Smooth muscle cell of bladder (primary cell): ENCODE data around the gene TRMT10B. TPM values are rescaled to one million over a fixed set of nuclear protein-coding genes. Genes with fewer than 3 reads are reported as not detected.

ENCODE experiments used
- total RNA-seq: library from RNA; depleted of rRNA; stranded (reverse); fragments of >200 nt; gene quantifications from 2 replicates; pipeline ENCODE4 v1.2.3, GENCODE V29; 2014

Gene TRMT10B, protein sequence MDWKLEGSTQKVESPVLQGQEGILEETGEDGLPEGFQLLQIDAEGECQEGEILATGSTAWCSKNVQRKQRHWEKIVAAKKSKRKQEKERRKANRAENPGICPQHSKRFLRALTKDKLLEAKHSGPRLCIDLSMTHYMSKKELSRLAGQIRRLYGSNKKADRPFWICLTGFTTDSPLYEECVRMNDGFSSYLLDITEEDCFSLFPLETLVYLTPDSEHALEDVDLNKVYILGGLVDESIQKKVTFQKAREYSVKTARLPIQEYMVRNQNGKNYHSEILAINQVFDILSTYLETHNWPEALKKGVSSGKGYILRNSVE
- total RNA-seq = 2.9 and 3.4 TPM in 2 replicates

DNA sequence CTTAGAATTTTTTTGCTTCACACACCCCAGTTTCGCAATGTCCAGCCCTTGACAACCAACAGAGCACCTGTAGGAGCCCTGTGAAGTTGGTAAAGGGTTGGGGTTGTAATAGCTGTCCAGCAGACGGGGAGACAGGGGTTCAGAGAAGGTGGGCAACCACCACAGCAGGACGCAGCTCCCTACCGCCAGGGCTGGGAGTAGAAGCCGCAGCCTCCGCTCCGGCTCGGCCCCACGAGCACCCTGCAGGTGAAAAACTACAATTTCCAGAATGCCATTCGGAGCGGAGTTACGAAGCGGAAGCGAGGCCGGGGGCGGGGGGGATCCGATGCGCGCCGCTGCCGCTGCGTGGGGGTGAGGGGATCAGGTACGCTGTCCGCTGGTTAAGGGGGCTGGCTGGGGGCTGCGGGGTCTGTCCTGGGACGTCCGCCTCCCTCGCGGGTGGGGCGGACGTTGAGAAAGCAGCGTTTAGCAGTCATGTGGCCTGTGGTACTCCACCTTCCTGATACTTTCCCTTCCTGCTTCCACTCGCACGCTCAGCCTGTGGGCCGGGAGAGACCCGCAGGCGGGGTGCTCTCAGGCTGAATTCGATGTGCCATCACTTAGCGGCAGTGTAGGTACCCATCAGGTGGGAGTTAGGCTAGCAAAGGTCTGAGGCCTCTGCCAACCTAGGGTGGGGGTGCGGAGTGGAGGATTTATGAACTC, at the start of gene TRMT10B:
TSS of gene TRMT10B (plus strand) at position 317 of the 702 bp plus-strand sequence. CDS start 8,127 bp downstream, outside the sequence.

DNA sequence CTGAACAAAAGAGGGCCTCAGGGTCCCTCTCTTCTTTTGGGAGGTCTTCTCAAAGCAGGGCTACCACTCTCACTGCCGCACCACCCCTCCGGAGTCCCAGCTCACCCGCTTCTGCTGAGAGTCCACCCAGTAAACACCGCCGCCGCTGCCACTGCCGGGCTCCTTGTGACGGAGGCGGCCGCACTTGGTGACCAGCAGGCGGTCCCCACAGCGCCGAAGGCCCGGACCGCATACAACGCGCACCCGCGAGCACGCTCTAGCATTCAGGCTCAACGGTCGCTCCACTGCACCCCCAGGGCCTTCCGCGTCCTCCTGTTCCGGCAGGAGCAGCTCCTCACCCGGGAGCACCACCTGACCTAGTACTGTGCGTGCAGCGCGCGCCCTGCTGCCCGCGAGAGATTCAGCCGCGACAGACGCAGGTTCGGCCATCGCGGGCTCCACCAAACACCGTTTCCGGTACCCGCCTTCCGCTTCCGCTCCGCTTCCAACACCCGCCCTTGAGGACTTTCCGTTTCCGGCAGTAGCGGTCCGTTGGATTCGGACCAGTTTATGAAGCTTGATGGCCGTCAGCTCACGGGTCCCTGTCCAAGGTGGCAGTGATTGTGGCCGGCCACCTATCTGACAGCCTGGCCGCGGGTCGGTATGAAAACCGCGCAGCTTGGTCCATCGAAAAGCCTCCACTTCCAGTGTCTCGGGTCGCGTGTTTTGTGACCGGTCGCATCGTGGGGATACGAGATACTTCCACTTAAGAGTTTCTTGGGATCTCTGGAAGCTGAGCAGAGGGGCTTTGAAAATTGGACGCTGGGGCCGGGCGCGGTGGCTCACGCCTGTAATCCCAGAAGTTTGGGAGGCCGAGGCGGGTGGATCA, 31.2 kb downstream of the TRMT10B start, which contains the start of gene EXOSC3:
TSS of gene EXOSC3 (minus strand) at position 449 of the 868 bp plus-strand sequence. CDS start at position 429, 20 bp downstream.

DNA sequence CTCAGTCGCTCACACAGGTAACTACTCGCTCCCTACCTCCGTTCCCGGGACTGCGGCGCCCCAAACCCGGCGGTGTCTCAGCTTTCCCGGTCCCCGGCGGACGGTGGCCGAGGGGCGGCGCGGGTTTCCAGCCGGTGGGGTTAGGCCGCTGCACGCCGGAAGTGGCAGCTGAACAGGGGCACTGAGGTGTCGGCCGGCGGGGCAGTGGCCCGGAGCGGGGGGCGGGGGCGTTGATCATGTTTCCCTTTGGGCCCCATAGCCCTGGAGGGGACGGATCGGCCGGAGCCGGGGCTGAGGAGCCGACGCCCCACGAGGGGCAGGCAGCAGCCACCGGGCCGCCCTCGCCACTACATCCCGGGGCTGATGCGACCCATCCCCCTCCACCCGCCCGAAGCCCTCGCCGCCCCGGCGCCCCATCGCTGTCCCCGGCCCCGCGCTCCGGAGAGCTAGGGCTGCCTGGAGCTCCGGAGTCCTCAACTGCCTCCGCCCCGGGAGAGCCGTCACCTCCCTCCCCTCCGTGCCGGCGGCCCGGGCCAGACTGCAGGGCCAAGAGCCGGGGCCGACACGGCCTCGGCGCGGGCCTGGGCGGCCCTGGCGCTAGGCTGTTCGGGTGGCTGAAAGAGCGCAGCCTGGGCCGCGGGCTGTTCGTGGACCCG, 47.2 kb downstream of the TRMT10B start, which contains the start of gene DCAF10:
TSS of gene DCAF10 (plus strand) at position 167 of the 656 bp plus-strand sequence. CDS start at position 237, 70 bp downstream.

Other genes starting within 250 kb of the TRMT10B start
- 9.2 and 13.0 TPM in 2 replicates for gene FBXO10, start 177.4 kb upstream of the TRMT10B start, total RNA-seq
- gene TOMM5, start 161.2 kb upstream of the TRMT10B start, total RNA-seq = 125 and 136 TPM in 2 replicates
- gene FRMPD1, start 102.9 kb upstream of the TRMT10B start, total RNA-seq = not detected in 2 replicates
- 27.6 and 39.4 TPM in 2 replicates for gene EXOSC3, start 31.3 kb downstream of the TRMT10B start, total RNA-seq
- gene DCAF10, start 47.0 kb downstream of the TRMT10B start, total RNA-seq = 13.8 and 21.2 TPM in 2 replicates
- 79.5 and 79.9 TPM in 2 replicates for gene SLC25A51, start 150.3 kb downstream of the TRMT10B start, total RNA-seq